C4-2B (cell line): ENCODE data around the gene CCL15.

ENCODE experiments used
- CTCF ChIP-seq: fragments of 450-650 bp; conservative IDR thresholded peaks from 2 replicates; pipeline ENCODE4 v1.5.1; 2017; ENCODE audit warnings: mild to moderate bottlenecking
- ZFX ChIP-seq: fragments of 450-650 bp; IDR thresholded peaks from 2 replicates; pipeline ENCODE4 v1.6.1; 2017

DNA sequence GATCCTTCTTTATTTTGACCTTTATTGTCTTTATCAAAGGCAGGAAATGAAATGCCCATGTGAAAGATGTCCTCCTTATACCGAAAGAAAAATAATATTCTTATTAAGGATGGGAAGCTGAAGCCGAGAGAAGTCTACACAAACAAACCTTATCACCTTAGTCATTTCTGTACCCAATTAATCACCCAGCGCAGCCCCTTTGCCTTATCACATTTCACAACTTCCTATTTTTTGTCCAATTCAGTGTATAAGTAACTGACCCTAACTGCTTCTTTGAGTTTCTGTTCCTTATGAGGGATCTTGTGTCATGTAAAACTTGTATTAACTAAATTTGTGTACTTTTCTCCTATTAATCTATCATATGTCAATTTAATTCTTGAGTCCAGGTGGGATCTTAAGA is 32.8 kb upstream of the CCL15 start:
- TF ChIP-seq CTCF (no peak), ZFX (no peak)
